K562 (cell line): ENCODE measurements around the gene FGF21.

Source experiments
- DPF2 ChIP-seq: fragments of 450-650 bp; IDR thresholded peaks from 2 replicates; pipeline ENCODE4 v1.6.1; 2016
- ZEB2 ChIP-seq: fragments of 450-650 bp; IDR thresholded peaks from 2 replicates; pipeline ENCODE4 v1.6.1; 2016

DNA sequence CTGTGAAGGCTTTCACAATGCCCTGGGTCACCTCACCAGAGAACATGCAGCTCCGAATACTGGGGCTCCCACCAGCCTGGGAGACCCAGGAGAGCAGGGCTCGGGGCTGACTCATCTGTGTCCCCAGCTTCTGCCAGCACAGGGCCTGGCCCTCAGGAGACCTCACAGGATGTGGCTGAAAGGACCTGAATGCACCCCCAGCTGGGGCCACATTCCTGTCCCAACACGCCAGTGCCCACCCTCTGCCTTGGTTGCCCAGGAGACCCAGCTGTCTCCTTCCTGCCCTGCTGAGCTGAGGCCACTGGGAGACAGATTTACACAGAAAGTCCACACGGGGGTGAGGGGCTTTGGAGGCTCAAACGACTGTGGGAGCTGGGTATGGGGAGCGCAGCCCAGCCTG, 43.6 kb downstream of the FGF21 start:
- TF ChIP-seq ZEB2 (no peak), DPF2 (no peak)
